GM13976 (cell line): ENCODE data around the gene AS3MT.

Source experiments
- DNase-seq: peaks from one replicate; pipeline ENCODE4 v3.0.0; 2012; ENCODE audit warnings: low spot score
- in situ Hi-C: fragments of 300-500 bp; cut with MboI; formaldehyde crosslinking; loops from one replicate; pipeline ENCODE4 v1.12.0; 2022; ENCODE audit warnings: low sequenced_read_pairs, mixed read lengths, inconsistent platforms; ENCODE audit not compliant: unreplicated experiment
- TF ChIP-seq, protein P1 (sequence below): IDR thresholded peaks from 2 replicates; pipeline ENCODE4 v1.5.1; 2012; ENCODE audit warnings: borderline replicate concordance, mild to moderate bottlenecking; ENCODE audit not compliant: insufficient read depth; ENCODE audit errors: extremely low read depth, missing control alignments, control extremely low read depth

The AS3MT gene

DNA sequence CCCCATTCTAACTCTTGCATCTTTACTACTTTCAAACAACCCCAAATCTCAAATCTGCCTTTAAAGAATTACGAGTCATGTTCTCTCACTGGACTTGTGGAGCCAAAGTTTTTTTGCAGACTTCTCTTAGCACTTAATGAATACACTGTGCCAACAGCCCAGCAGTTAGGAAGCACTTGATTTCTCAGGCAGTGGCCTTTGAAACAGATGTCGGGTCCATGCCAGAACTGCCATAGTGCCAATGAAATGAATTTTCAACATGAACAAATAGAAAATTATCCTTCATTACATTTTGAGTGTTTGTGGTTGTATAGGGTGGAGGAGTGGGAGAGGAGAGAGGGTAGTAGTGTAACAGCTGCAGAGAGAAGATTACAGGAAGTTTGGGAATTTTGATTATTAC lies 9.4 kb upstream of the AS3MT start:
- TF ChIP-seq, protein P1, sequence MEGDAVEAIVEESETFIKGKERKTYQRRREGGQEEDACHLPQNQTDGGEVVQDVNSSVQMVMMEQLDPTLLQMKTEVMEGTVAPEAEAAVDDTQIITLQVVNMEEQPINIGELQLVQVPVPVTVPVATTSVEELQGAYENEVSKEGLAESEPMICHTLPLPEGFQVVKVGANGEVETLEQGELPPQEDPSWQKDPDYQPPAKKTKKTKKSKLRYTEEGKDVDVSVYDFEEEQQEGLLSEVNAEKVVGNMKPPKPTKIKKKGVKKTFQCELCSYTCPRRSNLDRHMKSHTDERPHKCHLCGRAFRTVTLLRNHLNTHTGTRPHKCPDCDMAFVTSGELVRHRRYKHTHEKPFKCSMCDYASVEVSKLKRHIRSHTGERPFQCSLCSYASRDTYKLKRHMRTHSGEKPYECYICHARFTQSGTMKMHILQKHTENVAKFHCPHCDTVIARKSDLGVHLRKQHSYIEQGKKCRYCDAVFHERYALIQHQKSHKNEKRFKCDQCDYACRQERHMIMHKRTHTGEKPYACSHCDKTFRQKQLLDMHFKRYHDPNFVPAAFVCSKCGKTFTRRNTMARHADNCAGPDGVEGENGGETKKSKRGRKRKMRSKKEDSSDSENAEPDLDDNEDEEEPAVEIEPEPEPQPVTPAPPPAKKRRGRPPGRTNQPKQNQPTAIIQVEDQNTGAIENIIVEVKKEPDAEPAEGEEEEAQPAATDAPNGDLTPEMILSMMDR = no peak
- in situ Hi-C loops = no loop called here
- no peak for DNase-seq

DNA sequence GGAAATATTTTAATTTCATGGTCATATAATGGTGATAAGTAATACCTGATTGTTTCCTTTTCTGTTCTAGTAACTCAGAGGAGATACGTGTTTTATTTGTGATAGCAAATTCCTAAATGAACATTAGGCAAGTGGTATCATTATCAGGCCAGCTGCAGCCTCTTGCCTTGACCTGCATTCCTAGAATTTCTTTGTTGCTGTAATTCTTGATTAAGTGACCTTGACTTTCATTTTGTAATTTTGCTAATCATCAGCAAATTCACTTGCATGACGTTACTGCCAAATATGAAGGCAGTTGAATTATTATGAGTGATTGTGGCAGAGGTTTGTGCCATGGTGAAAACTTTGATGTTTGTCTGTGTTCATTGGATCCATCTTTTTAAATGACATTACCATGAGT lies 5.6 kb upstream of the AS3MT start:
- TF ChIP-seq, protein P1 = no peak
- in situ Hi-C loops = no loop called here
- no peak for DNase-seq

DNA sequence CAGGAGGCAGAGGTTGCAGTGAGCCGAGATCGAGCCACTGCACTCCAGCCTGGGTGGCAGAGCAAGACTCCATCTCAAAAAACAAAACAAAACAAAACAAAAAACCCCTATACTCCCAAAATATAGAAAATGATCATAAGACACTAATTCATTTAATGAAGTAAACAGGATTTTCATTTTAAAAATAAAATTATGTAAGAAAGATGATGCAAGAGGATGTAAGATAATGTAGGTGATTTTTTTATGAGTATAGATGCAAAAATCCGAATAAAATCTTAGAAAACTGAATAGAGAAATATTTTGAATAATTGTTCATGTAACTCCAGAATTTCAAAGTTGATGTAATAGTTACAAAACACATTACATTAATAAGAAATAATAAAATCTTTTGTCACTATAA lies 3.6 kb upstream of the AS3MT start:
- no peak for DNase-seq
- in situ Hi-C loops = no loop called here
- TF ChIP-seq, protein P1 = no peak

DNA sequence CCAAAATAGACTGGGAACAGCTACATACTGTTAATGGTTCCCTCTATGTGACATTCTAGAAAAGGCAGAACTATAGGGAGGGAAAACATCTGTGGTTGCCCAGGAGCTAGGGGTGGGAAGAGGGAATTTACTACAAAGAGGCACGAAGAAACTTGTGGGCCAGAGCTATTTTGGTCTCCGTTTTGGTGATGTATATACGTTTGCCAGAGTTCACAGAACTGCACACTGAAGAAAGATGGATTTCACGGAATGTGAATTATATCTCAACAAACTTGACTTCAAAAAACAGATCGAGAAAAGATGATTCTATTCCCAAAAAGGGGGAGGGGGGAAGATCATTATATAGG lies 386 bp upstream of the AS3MT start:
- in situ Hi-C loops = no loop called here
- no peak for DNase-seq
- TF ChIP-seq, protein P1 = no peak

DNA sequence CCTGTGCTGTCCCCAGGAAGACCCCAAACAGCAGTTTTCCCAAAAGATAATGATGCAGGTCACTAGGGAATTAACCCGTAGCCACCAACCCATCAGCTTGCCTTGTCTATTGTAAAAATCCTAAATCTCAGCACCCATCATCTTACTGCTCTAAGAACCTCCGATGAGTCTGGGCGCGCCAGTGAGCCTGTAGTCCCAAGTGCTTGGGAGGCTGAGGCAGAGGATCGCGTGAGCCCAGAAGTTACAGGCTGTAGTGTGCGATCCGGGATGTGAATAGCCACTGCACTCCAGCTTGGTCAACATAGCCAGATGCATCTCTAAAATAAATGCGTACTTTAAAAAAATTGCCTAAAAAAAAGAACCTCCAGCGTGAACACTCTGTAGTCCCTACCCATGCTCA lies 951 bp downstream of the AS3MT start:
- in situ Hi-C loops = no loop called here
- DNase-seq = no peak
- TF ChIP-seq, protein P1 = no peak

DNA sequence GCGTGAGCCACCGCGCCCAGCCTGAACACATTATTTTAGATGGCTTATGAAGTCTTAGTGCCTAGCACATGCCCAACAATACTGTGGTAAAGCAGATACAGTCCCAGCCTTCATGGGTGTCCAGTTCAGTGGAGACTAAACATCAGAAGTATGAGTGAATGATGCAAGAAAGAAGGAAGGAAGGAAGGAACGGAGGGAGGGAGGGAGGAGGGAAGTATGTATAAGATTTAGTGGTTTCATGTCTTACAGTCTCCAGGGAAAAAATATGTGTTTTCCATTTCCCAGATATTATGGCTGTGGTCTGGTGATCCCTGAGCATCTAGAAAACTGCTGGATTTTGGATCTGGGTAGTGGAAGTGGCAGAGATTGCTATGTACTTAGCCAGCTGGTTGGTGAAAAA lies 2.9 kb downstream of the AS3MT start:
- no peak for DNase-seq
- in situ Hi-C loops = no loop called here
- TF ChIP-seq, protein P1 = no peak

DNA sequence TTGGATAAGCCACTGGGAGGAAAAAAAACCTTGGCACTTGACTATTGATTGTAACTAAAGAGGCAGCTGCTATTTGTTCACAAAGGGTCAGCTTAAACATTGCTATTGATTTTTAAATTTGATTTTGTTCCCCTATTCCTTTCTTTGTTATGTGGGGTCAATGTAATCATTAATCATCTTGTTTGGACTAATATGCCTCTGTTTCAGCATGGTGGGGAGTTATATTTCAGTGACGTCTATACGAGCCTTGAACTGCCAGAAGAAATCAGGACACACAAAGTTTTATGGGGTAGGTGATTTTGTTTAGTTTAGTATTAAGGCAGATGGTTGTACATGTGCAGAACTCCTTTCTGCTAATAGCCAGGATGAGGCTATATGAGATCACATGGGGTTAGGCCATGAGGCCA lies 7.5 kb downstream of the AS3MT start:
- in situ Hi-C loops = no loop called here
- no peak for DNase-seq
- TF ChIP-seq, protein P1 = no peak
